ENCODE data around the gene EPHB1.

The EPHB1 gene

GRCh38 chr3:134757549-134758069 is 37.5 kb upstream of the EPHB1 start:
- no peaks in the 10 kb centered on the region for H3K9me3 ChIP-seq (ENCODE audit: control insufficient read depth, low read length)
- no peaks in the 10 kb centered on the region for H3K4me1 ChIP-seq (ENCODE audit: control insufficient read depth, insufficient read depth, low read length)
- H3K36me3 ChIP-seq (ENCODE audit: control insufficient read depth, insufficient read depth, low read length): no peaks in the 10 kb centered on the region
- no peaks in the 10 kb centered on the region for H3K27me3 ChIP-seq (ENCODE audit: control insufficient read depth, insufficient read depth, low read length, poor library complexity, severe bottlenecking)
- H3K4me3 ChIP-seq (ENCODE audit: insufficient read depth, low read depth, low read length): no peak overlapping the region
- 88 to 90% methylated on average over 3 of the region's 3 CpGs for WGBS, 2 experiments
- H3K27ac ChIP-seq (ENCODE audit: insufficient read depth, low read depth, low read length, poor library complexity, severe bottlenecking): no peak overlapping the region

DNA sequence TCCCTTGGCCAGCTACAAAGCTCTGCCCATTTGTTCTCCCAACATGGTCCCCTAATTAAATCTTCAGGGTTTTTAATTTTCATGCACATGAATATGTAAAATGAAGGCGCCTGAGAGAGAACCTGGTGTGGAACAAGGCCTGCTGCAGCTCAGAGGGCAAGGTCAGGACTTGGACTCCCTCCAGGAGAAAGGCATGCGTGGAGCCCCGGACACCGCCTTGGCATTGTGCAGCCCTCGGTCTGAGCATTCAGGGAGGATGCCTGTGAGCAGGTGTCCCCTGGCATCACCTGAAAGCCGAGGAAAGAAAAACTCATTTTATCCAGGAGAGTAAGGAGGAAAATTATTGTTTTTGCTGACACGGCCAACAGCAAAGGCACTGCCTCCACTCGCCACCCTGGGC is 33.8 kb upstream of the EPHB1 start:
- 68 to 72% methylated on average over 8 of the region's 8 CpGs for WGBS, 2 experiments
- H3K9me3 ChIP-seq (ENCODE audit: control insufficient read depth, low read length): no peaks in the 10 kb centered on the region
- H3K27me3 ChIP-seq (ENCODE audit: control insufficient read depth, insufficient read depth, low read length, poor library complexity, severe bottlenecking): no peaks in the 10 kb centered on the region
- no peak overlapping the region for H3K27ac ChIP-seq (ENCODE audit: insufficient read depth, low read depth, low read length, poor library complexity, severe bottlenecking)
- no peaks in the 10 kb centered on the region for H3K36me3 ChIP-seq (ENCODE audit: control insufficient read depth, insufficient read depth, low read length)
- H3K4me3 ChIP-seq (ENCODE audit: insufficient read depth, low read depth, low read length): no peak overlapping the region
- H3K4me1 ChIP-seq (ENCODE audit: control insufficient read depth, insufficient read depth, low read length): no peaks in the 10 kb centered on the region

- 99% methylated on average over 4 of the region's 4 CpGs for WGBS, 2 experiments
- Histone ChIP-seq H3K4me3 (ENCODE audit: insufficient read depth, low read depth, low read length) (no peak overlapping the region), H3K36me3 (ENCODE audit: control insufficient read depth, insufficient read depth, low read length) (no peaks in the 10 kb centered on the region), H3K9me3 (ENCODE audit: control insufficient read depth, low read length) (no peaks in the 10 kb centered on the region), H3K4me1 (ENCODE audit: control insufficient read depth, insufficient read depth, low read length) (no peaks in the 10 kb centered on the region), H3K27me3 (ENCODE audit: control insufficient read depth, insufficient read depth, low read length, poor library complexity, severe bottlenecking) (no peaks in the 10 kb centered on the region), H3K27ac (ENCODE audit: insufficient read depth, low read depth, low read length, poor library complexity, severe bottlenecking) (no peak overlapping the region)
Observed at GRCh38 chr3:134762016-134762415, 33.0 kb upstream of the EPHB1 start.

DNA sequence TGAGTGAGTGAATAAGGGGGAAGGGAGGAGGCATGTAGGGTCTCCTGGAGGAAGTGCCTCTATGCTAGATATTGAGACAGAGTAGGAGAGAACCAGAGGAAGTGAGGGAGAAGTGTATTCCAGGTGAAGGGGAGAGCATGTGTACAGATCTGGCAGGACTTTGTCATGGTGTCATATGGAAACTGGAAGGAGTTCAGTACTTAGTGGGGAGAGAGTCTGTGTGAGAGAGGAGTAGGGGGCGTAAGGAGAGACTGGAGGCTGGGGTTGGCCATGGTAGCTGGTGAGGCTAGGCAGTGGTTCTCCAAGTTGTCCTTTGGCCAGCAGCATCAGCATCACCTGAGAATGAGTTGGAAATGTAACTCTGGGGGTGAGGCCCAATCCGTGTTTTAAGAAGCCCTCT is 29.6 kb upstream of the EPHB1 start:
- WGBS, 2 experiments: 87 to 93% methylated on average over 2 of the region's 2 CpGs
- H3K4me1 ChIP-seq (ENCODE audit: control insufficient read depth, insufficient read depth, low read length): no peaks in the 10 kb centered on the region
- H3K27me3 ChIP-seq (ENCODE audit: control insufficient read depth, insufficient read depth, low read length, poor library complexity, severe bottlenecking): no peaks in the 10 kb centered on the region
- no peak overlapping the region for H3K4me3 ChIP-seq (ENCODE audit: insufficient read depth, low read depth, low read length)
- H3K27ac ChIP-seq (ENCODE audit: insufficient read depth, low read depth, low read length, poor library complexity, severe bottlenecking): no peak overlapping the region
- no peaks in the 10 kb centered on the region for H3K9me3 ChIP-seq (ENCODE audit: control insufficient read depth, low read length)
- H3K36me3 ChIP-seq (ENCODE audit: control insufficient read depth, insufficient read depth, low read length): no peaks in the 10 kb centered on the region

- no peaks in the 10 kb centered on the region for H3K4me1 ChIP-seq (ENCODE audit: control insufficient read depth, insufficient read depth, low read length)
- 97 to 99% methylated on average over 1 of the region's 1 CpG for WGBS, 2 experiments
Observed at GRCh38 chr3:134766290-134766689, 28.8 kb upstream of the EPHB1 start.

DNA sequence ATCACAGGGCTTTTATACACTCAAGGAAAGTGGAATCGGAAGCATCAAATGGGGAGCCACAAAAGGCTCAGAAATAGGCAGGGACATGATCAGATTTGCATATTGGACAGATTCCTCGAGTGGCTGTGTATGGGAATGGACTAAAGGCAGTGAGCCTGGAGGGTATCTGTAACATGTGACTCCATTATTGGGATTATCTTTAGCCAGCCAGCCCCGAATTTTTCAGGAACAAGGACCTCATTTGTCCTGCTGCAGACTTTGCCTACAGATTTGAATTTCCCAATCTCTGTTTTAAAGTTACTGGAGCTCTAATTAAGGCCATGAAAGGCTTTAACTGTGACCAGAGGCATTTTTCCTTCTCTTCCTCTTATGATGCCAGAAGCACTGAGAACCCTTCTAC is 26.9 kb upstream of the EPHB1 start:
- Histone ChIP-seq H3K27ac (ENCODE audit: insufficient read depth, low read depth, low read length, poor library complexity, severe bottlenecking) (no peak overlapping the region), H3K4me1 (ENCODE audit: control insufficient read depth, insufficient read depth, low read length) (peaks cover 3% of the 10 kb centered on the region), H3K4me3 (ENCODE audit: insufficient read depth, low read depth, low read length) (no peak overlapping the region), H3K36me3 (ENCODE audit: control insufficient read depth, insufficient read depth, low read length) (no peaks in the 10 kb centered on the region), H3K9me3 (ENCODE audit: control insufficient read depth, low read length) (no peaks in the 10 kb centered on the region), H3K27me3 (ENCODE audit: control insufficient read depth, insufficient read depth, low read length, poor library complexity, severe bottlenecking) (no peaks in the 10 kb centered on the region)
- 87 to 92% methylated on average over 3 of the region's 3 CpGs for WGBS, 2 experiments

More at GRCh38 chr3:134766290-134766689, 28.8 kb upstream of the EPHB1 start:
- no peak overlapping the region for H3K27ac ChIP-seq (ENCODE audit: insufficient read depth, low read depth, low read length, poor library complexity, severe bottlenecking)
- H3K4me3 ChIP-seq (ENCODE audit: insufficient read depth, low read depth, low read length): no peak overlapping the region
- H3K36me3 ChIP-seq (ENCODE audit: control insufficient read depth, insufficient read depth, low read length): no peaks in the 10 kb centered on the region
- no peaks in the 10 kb centered on the region for H3K9me3 ChIP-seq (ENCODE audit: control insufficient read depth, low read length)
- no peaks in the 10 kb centered on the region for H3K27me3 ChIP-seq (ENCODE audit: control insufficient read depth, insufficient read depth, low read length, poor library complexity, severe bottlenecking)

- Histone ChIP-seq H3K36me3 (ENCODE audit: control insufficient read depth, insufficient read depth, low read length) (no peaks in the 10 kb centered on the region), H3K4me1 (ENCODE audit: control insufficient read depth, insufficient read depth, low read length) (peaks cover 3% of the 10 kb centered on the region), H3K9me3 (ENCODE audit: control insufficient read depth, low read length) (no peaks in the 10 kb centered on the region), H3K27ac (ENCODE audit: insufficient read depth, low read depth, low read length, poor library complexity, severe bottlenecking) (no peak overlapping the region), H3K4me3 (ENCODE audit: insufficient read depth, low read depth, low read length) (no peak overlapping the region), H3K27me3 (ENCODE audit: control insufficient read depth, insufficient read depth, low read length, poor library complexity, severe bottlenecking) (no peaks in the 10 kb centered on the region)
- WGBS, 2 experiments: 89 to 94% methylated on average over 5 of the region's 5 CpGs
Observed at GRCh38 chr3:134768837-134769236, 26.2 kb upstream of the EPHB1 start.

DNA sequence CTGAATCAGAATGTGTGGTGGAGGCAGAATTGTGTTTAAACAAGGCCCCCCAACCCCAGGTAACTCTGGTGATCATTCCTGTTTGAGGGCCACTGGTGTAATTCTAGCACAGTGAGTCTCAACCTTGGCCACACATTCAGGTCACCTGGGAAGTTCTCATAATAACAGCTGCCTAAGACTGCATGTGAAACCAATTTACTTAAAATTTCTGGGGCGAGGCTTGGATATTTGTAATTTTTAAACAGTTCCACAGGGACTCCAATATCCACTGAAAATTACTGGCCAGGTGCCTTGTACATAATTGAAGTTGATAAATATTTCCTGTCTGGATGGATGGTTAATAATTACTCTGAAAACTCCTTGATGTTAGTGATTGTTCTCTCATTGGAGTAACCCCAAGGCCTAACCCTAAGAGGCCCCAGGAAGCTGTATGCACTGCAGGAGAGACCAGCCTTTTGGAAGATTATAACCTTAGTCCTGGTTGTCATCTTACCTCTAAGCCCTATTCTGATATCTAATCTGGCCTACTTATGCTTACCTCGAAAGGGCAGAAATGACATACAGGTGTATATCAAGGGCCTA is 25.7 kb upstream of the EPHB1 start:
- 92 to 96% methylated on average over 2 of the region's 2 CpGs for WGBS, 2 experiments
- no peaks in the 10 kb centered on the region for H3K9me3 ChIP-seq (ENCODE audit: control insufficient read depth, low read length)
- H3K36me3 ChIP-seq (ENCODE audit: control insufficient read depth, insufficient read depth, low read length): no peaks in the 10 kb centered on the region
- no peaks in the 10 kb centered on the region for H3K27me3 ChIP-seq (ENCODE audit: control insufficient read depth, insufficient read depth, low read length, poor library complexity, severe bottlenecking)
- no peak overlapping the region for H3K27ac ChIP-seq (ENCODE audit: insufficient read depth, low read depth, low read length, poor library complexity, severe bottlenecking)
- peaks cover 3% of the 10 kb centered on the region for H3K4me1 ChIP-seq (ENCODE audit: control insufficient read depth, insufficient read depth, low read length)
- no peak overlapping the region for H3K4me3 ChIP-seq (ENCODE audit: insufficient read depth, low read depth, low read length)

DNA sequence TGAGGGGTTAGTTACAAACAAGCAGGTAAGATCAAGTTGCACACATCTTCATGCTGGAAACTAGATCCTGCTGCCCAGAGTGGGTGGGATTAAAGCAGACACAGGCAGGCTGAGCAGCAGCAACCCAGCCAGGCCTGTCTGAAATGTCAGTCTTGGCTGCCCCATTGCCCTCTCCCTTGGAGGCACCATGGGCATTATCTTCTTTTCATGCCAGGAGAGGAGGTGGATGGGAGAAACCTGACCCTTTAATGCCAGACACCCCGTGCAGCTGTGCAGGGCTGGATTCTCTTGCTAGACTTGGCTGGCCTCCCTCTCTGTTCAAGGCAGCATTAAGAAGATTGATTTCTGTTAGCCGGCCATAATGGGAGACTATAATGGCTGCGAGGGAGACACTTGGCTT is 23.0 kb upstream of the EPHB1 start:
- no peak overlapping the region for H3K4me3 ChIP-seq (ENCODE audit: insufficient read depth, low read depth, low read length)
- no peaks in the 10 kb centered on the region for H3K27me3 ChIP-seq (ENCODE audit: control insufficient read depth, insufficient read depth, low read length, poor library complexity, severe bottlenecking)
- no peaks in the 10 kb centered on the region for H3K36me3 ChIP-seq (ENCODE audit: control insufficient read depth, insufficient read depth, low read length)
- peaks cover 3% of the 10 kb centered on the region for H3K4me1 ChIP-seq (ENCODE audit: control insufficient read depth, insufficient read depth, low read length)
- H3K27ac ChIP-seq (ENCODE audit: insufficient read depth, low read depth, low read length, poor library complexity, severe bottlenecking): no peak overlapping the region
- 89 to 91% methylated on average over 3 of the region's 3 CpGs for WGBS, 2 experiments
- no peaks in the 10 kb centered on the region for H3K9me3 ChIP-seq (ENCODE audit: control insufficient read depth, low read length)

- no peak overlapping the region for H3K27ac ChIP-seq (ENCODE audit: insufficient read depth, low read depth, low read length, poor library complexity, severe bottlenecking)
- H3K4me3 ChIP-seq (ENCODE audit: insufficient read depth, low read depth, low read length): no peak overlapping the region
- no peaks in the 10 kb centered on the region for H3K36me3 ChIP-seq (ENCODE audit: control insufficient read depth, insufficient read depth, low read length)
- H3K27me3 ChIP-seq (ENCODE audit: control insufficient read depth, insufficient read depth, low read length, poor library complexity, severe bottlenecking): no peaks in the 10 kb centered on the region
- peaks cover 3% of the 10 kb centered on the region for H3K4me1 ChIP-seq (ENCODE audit: control insufficient read depth, insufficient read depth, low read length)
- H3K9me3 ChIP-seq (ENCODE audit: control insufficient read depth, low read length): no peaks in the 10 kb centered on the region
- 96 to 100% methylated on average over 1 of the region's 1 CpG for WGBS, 2 experiments
Observed at GRCh38 chr3:134772591-134772990, 22.5 kb upstream of the EPHB1 start.

GRCh38 chr3:134775831-134776230 is 19.2 kb upstream of the EPHB1 start:
- no peaks in the 10 kb centered on the region for H3K36me3 ChIP-seq (ENCODE audit: control insufficient read depth, insufficient read depth, low read length)
- no peaks in the 10 kb centered on the region for H3K9me3 ChIP-seq (ENCODE audit: control insufficient read depth, low read length)
- no peak overlapping the region for H3K27ac ChIP-seq (ENCODE audit: insufficient read depth, low read depth, low read length, poor library complexity, severe bottlenecking)
- WGBS, 2 experiments: 87 to 95% methylated on average over 4 to 5 of the region's 5 CpGs
- no peak overlapping the region for H3K4me3 ChIP-seq (ENCODE audit: insufficient read depth, low read depth, low read length)
- H3K4me1 ChIP-seq (ENCODE audit: control insufficient read depth, insufficient read depth, low read length): peaks cover 3% of the 10 kb centered on the region
- no peaks in the 10 kb centered on the region for H3K27me3 ChIP-seq (ENCODE audit: control insufficient read depth, insufficient read depth, low read length, poor library complexity, severe bottlenecking)
